Nephron progenitor cell (in vitro differentiated cells): ENCODE measurements around the gene HPCA.

Experiments
- DNase-seq: peaks from one replicate; pipeline ENCODE4 v3.0.0; 2021
- H3K27ac Mint-ChIP-seq: 2 replicates; pipeline ENCODE4 v1.8.0; 2021; ENCODE audit warnings: mild to moderate bottlenecking, moderate library complexity, mixed read lengths
- H3K27me3 Mint-ChIP-seq: 2 replicates; pipeline ENCODE4 v1.8.0; 2021; ENCODE audit warnings: mild to moderate bottlenecking, low read depth, mixed read lengths; ENCODE audit not compliant: poor library complexity
- H3K36me3 Mint-ChIP-seq: 2 replicates; pipeline ENCODE4 v1.8.0; 2021; ENCODE audit warnings: low read depth, mixed read lengths
- H3K4me1 Mint-ChIP-seq: 2 replicates; pipeline ENCODE4 v1.8.0; 2021; ENCODE audit warnings: mixed read lengths
- H3K4me3 Mint-ChIP-seq: 2 replicates; pipeline ENCODE4 v1.8.0; 2021; ENCODE audit warnings: mild to moderate bottlenecking, moderate library complexity, mixed read lengths
- H3K9me3 Mint-ChIP-seq: 2 replicates; pipeline ENCODE4 v1.8.0; 2021; ENCODE audit warnings: mild to moderate bottlenecking, moderate library complexity, mixed read lengths
- TF ChIP-seq, protein P1 (sequence below): fragments of 200-600 bp; sonication (generic); IDR thresholded peaks from 2 replicates; pipeline ENCODE4 v1.5.0; 2021; ENCODE audit warnings: antibody characterized with exemption

The HPCA gene

DNA sequence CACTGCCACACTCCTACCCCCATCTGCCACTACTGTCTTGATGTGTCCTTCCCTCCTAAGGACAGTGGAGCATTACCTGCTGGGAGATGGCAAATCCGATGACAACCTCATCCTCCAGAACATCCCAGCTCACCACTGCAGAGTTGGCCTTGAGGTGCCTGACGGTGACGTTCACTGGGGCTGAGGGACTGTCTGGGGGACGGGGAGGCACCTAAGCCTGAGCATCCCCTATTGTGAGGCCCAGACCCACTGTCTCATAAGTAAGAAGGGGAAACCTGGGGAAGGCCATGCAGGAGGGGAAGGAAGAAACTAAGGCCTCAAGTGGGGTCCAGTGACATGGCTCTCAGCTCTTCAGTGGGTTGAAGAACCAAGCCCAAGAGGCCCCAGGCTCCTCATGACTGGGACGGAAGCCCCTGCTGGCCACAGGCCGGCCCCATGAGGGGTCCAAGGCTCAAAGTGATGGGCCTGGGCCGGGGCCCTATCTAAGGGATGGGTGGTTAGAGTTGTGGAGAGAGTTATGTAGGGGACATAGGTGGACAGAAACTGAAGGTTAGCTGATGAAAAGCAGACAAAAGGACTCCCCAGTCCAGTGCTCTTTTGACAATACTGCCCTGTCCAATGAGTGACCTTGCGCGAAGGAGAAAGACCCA is 17.4 kb upstream of the HPCA start:
- H3K9me3 Mint-ChIP-seq: no peaks in the 10 kb centered on the region
- peak overlapping the region; percentile 85 for H3K4me3 Mint-ChIP-seq
- no peak overlapping the region for H3K27ac Mint-ChIP-seq
- peaks cover 22% of the 10 kb centered on the region for H3K36me3 Mint-ChIP-seq
- peaks cover 28% of the 10 kb centered on the region for H3K27me3 Mint-ChIP-seq
- TF ChIP-seq, protein P1, sequence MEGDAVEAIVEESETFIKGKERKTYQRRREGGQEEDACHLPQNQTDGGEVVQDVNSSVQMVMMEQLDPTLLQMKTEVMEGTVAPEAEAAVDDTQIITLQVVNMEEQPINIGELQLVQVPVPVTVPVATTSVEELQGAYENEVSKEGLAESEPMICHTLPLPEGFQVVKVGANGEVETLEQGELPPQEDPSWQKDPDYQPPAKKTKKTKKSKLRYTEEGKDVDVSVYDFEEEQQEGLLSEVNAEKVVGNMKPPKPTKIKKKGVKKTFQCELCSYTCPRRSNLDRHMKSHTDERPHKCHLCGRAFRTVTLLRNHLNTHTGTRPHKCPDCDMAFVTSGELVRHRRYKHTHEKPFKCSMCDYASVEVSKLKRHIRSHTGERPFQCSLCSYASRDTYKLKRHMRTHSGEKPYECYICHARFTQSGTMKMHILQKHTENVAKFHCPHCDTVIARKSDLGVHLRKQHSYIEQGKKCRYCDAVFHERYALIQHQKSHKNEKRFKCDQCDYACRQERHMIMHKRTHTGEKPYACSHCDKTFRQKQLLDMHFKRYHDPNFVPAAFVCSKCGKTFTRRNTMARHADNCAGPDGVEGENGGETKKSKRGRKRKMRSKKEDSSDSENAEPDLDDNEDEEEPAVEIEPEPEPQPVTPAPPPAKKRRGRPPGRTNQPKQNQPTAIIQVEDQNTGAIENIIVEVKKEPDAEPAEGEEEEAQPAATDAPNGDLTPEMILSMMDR: no peak
- H3K4me1 Mint-ChIP-seq: peaks cover 51% of the 10 kb centered on the region
- DNase-seq: no peak

DNA sequence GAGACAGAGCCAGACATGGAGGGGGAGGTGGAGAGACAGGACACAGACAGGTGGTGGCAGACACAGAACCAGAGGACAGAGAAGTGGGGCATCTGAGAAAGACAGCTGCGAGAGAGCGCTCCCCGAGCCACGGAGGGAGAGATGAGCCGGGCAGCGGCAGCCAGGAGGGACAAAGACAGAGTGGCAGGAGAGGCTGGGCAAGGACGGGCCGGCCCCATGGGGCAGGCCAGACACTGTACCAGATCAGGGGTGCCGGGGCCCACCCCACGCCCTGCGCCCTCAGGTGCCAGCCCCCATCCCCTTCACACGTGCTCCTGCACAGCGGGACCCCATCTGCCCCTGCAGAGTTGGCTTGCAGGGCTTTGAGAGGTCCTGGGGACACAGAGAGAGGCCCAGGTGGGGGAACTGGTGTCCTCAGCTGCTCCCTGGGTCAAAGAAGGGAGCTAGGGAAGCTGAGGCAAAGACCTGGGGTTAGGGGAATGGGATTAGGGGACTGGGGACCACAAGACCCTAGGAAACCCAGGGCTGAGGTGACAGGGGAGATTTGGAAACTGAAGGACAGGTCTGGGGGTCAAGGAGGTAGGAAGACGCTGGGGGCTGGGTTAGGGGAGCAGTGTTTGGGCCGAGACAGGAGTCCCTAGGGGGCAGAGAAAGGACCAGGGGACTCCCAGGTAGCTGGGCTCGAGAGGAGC is 16.2 kb upstream of the HPCA start:
- H3K27ac Mint-ChIP-seq: no peak overlapping the region
- peak overlapping the region; percentile 85 for H3K4me3 Mint-ChIP-seq
- H3K36me3 Mint-ChIP-seq: peaks cover 14% of the 10 kb centered on the region
- DNase-seq: no peak
- H3K9me3 Mint-ChIP-seq: no peaks in the 10 kb centered on the region
- peaks cover 55% of the 10 kb centered on the region for H3K4me1 Mint-ChIP-seq
- peaks cover 28% of the 10 kb centered on the region for H3K27me3 Mint-ChIP-seq
- TF ChIP-seq, protein P1: no peak

DNA sequence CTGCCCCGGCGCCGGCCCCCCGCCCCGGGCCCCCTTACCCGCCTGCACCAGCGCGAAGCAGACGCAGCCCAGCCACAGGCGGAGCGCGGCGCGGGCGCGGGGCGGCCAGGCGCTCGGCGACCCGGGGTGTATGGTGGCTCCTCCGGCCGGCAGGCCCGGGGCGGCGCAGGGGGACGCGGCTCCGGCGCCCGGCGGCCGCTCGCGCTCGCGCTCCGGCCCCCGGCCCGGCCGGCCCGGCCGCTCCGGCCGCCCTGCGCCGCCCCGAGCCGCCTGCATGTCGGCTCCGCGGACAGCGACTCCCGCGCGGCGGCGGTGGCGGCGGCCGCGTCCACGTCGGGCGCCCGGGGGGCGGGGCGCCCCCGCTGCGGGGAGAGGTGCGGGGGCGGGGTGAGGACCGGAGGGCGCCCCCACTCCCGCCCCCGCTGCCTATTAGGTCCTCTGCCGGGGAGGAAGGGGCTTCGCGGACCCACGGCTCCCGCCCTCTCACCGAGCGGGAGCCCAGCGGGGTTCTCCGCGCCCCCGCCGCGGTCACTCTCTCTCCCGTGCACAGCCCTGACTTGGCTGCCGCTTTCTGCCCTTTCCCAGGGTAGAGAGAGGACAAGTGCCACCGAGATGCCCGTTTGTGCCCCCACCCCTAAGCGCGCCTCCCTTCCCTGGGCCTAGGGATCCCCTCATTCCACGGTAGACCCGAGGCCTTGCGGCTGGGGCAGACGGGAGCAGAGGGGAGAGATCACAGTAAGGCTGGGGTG is 15.5 kb upstream of the HPCA start, which contains the start of gene FNDC5:
Gene FNDC5, minus strand, starts transcription at position 298 of the 749 bp plus-strand sequence.
- DNase-seq: peak; percentile 78
- Mint-ChIP-seq H3K4me1 (peaks cover 62% of the 10 kb centered on the region), H3K27me3 (peaks cover 28% of the 10 kb centered on the region), H3K4me3 (peak within 1 kb of the TSS; percentile 85), H3K9me3 (no peaks in the 10 kb centered on the region), H3K36me3 (peaks cover 14% of the 10 kb centered on the region), H3K27ac (no peak within 1 kb of the TSS)
- TF ChIP-seq, protein P1: no peak

DNA sequence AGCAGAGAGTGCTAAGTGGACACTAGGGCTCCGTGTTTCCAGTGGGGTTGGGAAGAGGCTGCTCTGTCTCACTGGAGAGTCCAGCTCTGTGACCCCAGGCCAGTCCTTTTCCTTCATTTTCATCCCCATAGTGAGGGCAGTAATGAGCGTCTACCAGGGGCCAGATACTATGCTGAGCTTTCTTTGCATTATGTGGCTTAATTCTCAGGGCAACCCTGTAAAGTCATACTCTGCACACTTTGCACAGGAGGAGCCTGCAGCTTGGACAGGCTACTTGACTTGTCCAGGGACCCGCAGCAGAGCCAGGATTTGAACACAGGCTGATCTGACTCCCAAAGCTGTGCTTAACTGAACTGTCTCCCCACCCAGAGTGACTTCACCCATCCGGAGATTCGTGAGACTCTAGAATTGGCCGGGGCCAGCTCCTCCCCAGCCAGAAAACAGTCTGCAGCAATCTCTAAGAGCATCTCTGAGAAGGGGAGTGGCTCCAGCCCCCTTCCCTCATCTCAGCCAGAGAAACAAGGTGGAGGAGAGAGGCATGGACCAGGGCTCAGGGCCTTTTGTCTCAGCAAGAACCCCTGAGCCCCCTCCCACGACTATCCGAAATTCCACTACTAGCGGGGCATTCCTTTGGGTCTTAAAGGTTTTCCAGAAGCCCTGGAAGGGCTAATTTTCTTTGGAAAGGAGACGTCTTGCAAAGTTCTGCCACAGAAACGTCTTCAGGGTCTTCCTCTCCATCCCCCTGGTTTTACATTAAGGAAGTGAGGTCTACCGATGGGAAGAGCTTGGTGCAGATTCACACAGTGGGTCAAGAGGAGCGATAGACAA is 14.7 kb upstream of the HPCA start:
- Mint-ChIP-seq H3K4me1 (peaks cover 62% of the 10 kb centered on the region), H3K9me3 (no peaks in the 10 kb centered on the region), H3K4me3 (peak overlapping the region; percentile 85), H3K27me3 (peaks cover 28% of the 10 kb centered on the region), H3K27ac (no peak overlapping the region), H3K36me3 (peaks cover 14% of the 10 kb centered on the region)
- TF ChIP-seq, protein P1: no peak
- no peak for DNase-seq

DNA sequence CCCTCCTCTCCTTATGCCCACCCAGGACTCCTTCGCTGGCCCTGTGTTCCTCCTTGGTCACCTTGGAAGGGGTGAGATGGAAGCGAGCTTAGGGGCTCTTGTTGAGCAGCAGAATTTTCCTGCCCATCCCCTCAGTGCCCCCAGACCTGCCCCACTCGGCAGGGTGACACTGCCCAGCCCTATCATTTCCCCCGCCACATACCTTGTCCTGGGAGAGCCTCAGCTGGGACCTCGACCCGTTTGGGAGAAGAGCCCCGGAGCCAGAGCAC is 14.2 kb upstream of the HPCA start:
- Mint-ChIP-seq H3K4me3 (peak overlapping the region; percentile 85), H3K36me3 (peaks cover 11% of the 10 kb centered on the region), H3K27ac (no peak overlapping the region), H3K4me1 (peaks cover 65% of the 10 kb centered on the region), H3K9me3 (no peaks in the 10 kb centered on the region), H3K27me3 (peaks cover 28% of the 10 kb centered on the region)
- DNase-seq: no peak
- TF ChIP-seq, protein P1: no peak
